Keratinocyte (primary cell): ENCODE results near the gene NUDT3.

Source experiments
- EZH2 ChIP-seq: IDR thresholded peaks from one replicate; pipeline ENCODE4 v1.6.1; 2012; ENCODE audit warnings: inconsistent platforms, mild to moderate bottlenecking, low read length, moderate library complexity
- TF ChIP-seq, protein P1 (sequence below), 3 experiments: IDR thresholded peaks in 1 of 3; conservative IDR thresholded peaks in 1 of 3; optimal IDR thresholded peaks in 1 of 3; 2 replicates in 2 of 3; 3 replicates in 1 of 3; pipeline versions ENCODE3 to v1.5.1; 2011; ENCODE audit warnings: low read length in 3 of 3, mild to moderate bottlenecking in 3 of 3, moderate library complexity in 2 of 3, control low read depth in 1 of 3, inconsistent platforms in 1 of 3; ENCODE audit not compliant: insufficient read depth in 2 of 3; ENCODE audit errors: extremely low read depth in 1 of 3

DNA sequence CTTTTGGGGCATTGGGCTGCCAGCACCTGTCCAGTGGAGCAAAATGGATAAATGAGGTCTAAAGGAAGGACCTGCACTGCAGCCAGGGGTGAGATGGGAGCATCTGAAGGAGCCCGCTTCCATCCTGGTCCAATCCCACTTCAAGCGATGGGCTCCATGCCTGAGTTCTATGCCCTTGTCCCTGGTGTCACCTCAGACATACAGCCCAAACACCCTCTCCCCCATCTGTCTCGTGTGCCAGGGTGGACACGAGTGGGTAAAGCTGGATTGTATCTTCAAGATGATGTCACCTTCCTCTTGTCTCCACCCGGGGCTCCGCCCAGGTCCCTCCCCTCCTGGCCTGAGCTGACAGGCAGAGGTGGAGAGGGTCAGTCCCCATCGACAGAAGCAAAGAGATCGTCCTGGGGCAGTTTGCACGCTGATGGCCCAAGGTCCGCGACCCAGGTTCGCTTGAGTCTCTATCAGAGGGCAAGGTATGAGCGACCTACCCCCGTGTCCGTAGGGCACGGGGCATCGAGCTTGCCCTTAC is 144.2 kb downstream of the NUDT3 start:
- TF ChIP-seq, protein P1, sequence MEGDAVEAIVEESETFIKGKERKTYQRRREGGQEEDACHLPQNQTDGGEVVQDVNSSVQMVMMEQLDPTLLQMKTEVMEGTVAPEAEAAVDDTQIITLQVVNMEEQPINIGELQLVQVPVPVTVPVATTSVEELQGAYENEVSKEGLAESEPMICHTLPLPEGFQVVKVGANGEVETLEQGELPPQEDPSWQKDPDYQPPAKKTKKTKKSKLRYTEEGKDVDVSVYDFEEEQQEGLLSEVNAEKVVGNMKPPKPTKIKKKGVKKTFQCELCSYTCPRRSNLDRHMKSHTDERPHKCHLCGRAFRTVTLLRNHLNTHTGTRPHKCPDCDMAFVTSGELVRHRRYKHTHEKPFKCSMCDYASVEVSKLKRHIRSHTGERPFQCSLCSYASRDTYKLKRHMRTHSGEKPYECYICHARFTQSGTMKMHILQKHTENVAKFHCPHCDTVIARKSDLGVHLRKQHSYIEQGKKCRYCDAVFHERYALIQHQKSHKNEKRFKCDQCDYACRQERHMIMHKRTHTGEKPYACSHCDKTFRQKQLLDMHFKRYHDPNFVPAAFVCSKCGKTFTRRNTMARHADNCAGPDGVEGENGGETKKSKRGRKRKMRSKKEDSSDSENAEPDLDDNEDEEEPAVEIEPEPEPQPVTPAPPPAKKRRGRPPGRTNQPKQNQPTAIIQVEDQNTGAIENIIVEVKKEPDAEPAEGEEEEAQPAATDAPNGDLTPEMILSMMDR (optimal IDR thresholded peaks at IDR 0.05 in 1 of 3, IDR thresholded peaks at IDR 0.05 in 1 of 3, conservative IDR thresholded peaks at IDR 0.05 in 1 of 3; ENCODE audit: extremely low read depth in 1 of 3, insufficient read depth in 2 of 3, low read length in 3 of 3), result no peak
- no peak for TF ChIP-seq EZH2
